HEK293 (cell line): ENCODE measurements around the gene ZNF143.

Experiments
- CTCF ChIA-PET: fragments of 350-600 bp; formaldehyde crosslinking; extraction: SDS; loops from one replicate; lab custom pipeline; 2021; ENCODE audit warnings: antibody characterized with exemption; lab: Yijun Ruan, JAX
- POLR2A ChIA-PET: fragments of 300-600 bp; formaldehyde crosslinking; extraction: SDS; loops from one replicate; lab custom pipeline; 2020; ENCODE audit warnings: antibody characterized with exemption, inconsistent platforms; lab: Yijun Ruan, JAX
- H3K27ac ChIP-seq: fragments of 200-500 bp; sonication (Bioruptor generic); 2 replicates; pipeline ENCODE4 v1.5.1; 2014; ENCODE audit warnings: low read depth, low read length, control low read depth, inconsistent platforms; ENCODE audit errors: extremely low read depth
- H3K36me3 ChIP-seq, 2 experiments: fragments of 200-500 bp in 1 of 2; sonication (Bioruptor generic) in 1 of 2; 1 replicate in 1 of 2; 2 replicates in 1 of 2; pipeline ENCODE4 v1.5.1; 2014 to 2017; ENCODE audit warnings: inconsistent platforms in 2 of 2, low read length in 2 of 2; ENCODE audit not compliant: control insufficient read depth in 2 of 2, insufficient read depth in 1 of 2
- H3K4me1 ChIP-seq: fragments of 200-500 bp; sonication (Bioruptor generic); 2 replicates; pipeline ENCODE4 v1.5.1; 2014; ENCODE audit warnings: mild to moderate bottlenecking, low read length, inconsistent platforms; ENCODE audit not compliant: control insufficient read depth, insufficient read depth
- H3K4me3 ChIP-seq: 2 replicates; pipeline ENCODE4 v1.5.1; 2011; ENCODE audit warnings: low read depth, mild to moderate bottlenecking, control low read depth, low read length, moderate library complexity
- H3K9me3 ChIP-seq: fragments of 200-500 bp; sonication (Bioruptor generic); 2 replicates; pipeline ENCODE4 v1.5.1; 2014; ENCODE audit warnings: low read depth, low read length, inconsistent platforms; ENCODE audit not compliant: control insufficient read depth, insufficient read depth
- ATF2 ChIP-seq: fragments of 450-650 bp; formaldehyde crosslinking; IDR thresholded peaks from 2 replicates; pipeline ENCODE4 v1.5.1; 2016; ENCODE audit warnings: missing biosample characterization, missing genetic modification characterization, low read depth
- OSR2 ChIP-seq: fragments of 450-650 bp; formaldehyde crosslinking; IDR thresholded peaks from 2 replicates; pipeline ENCODE4 v1.5.1; 2016; ENCODE audit warnings: missing biosample characterization, missing genetic modification characterization
- TRIM28 ChIP-seq: IDR thresholded peaks from 2 replicates; pipeline ENCODE4 v1.6.1; 2011; ENCODE audit warnings: low read length, control low read depth, borderline replicate concordance
- ZBTB7A ChIP-seq: fragments of 450-650 bp; formaldehyde crosslinking; IDR thresholded peaks from 2 replicates; pipeline ENCODE4 v1.5.1; 2016; ENCODE audit warnings: low read depth, missing biosample characterization, missing genetic modification characterization
- ZEB2 ChIP-seq: fragments of 450-650 bp; formaldehyde crosslinking; IDR thresholded peaks from 2 replicates; pipeline ENCODE4 v1.5.1; 2016; ENCODE audit warnings: missing biosample characterization, missing genetic modification characterization
- ZFP3 ChIP-seq: fragments of 450-650 bp; formaldehyde crosslinking; IDR thresholded peaks from 2 replicates; pipeline ENCODE4 v1.5.1; 2016; ENCODE audit warnings: low read depth, missing biosample characterization, missing genetic modification characterization
- ZFP69B ChIP-seq: fragments of 450-650 bp; formaldehyde crosslinking; IDR thresholded peaks from 2 replicates; pipeline ENCODE4 v1.5.1; 2016; ENCODE audit warnings: missing biosample characterization, missing genetic modification characterization
- ZNF133 ChIP-seq: fragments of 450-650 bp; formaldehyde crosslinking; IDR thresholded peaks from 2 replicates; pipeline ENCODE4 v1.5.1; 2016; ENCODE audit warnings: missing biosample characterization, missing genetic modification characterization
- ZNF19 ChIP-seq: fragments of 450-650 bp; formaldehyde crosslinking; IDR thresholded peaks from 2 replicates; pipeline ENCODE4; 2016; ENCODE audit warnings: missing biosample characterization, missing genetic modification characterization, low read depth
- ZNF23 ChIP-seq: fragments of 450-650 bp; formaldehyde crosslinking; IDR thresholded peaks from 2 replicates; pipeline ENCODE4 v1.5.1; 2016; ENCODE audit warnings: missing biosample characterization, missing genetic modification characterization, borderline replicate concordance
- ZNF391 ChIP-seq: fragments of 450-650 bp; formaldehyde crosslinking; IDR thresholded peaks from 2 replicates; pipeline ENCODE4 v1.5.1; 2016; ENCODE audit warnings: low read depth, missing biosample characterization, missing genetic modification characterization, borderline replicate concordance
- ZNF423 ChIP-seq: fragments of 450-650 bp; formaldehyde crosslinking; IDR thresholded peaks from 2 replicates; pipeline ENCODE4 v1.5.1; 2016; ENCODE audit warnings: missing biosample characterization, missing genetic modification characterization
- ZNF521 ChIP-seq: fragments of 450-650 bp; formaldehyde crosslinking; IDR thresholded peaks from 2 replicates; pipeline ENCODE4 v1.5.1; 2017; ENCODE audit warnings: missing biosample characterization, mild to moderate bottlenecking, missing genetic modification characterization
- ZNF530 ChIP-seq: fragments of 450-650 bp; formaldehyde crosslinking; IDR thresholded peaks from 2 replicates; pipeline ENCODE4 v1.5.1; 2016; ENCODE audit warnings: low read depth, missing biosample characterization, missing genetic modification characterization
- ZNF544 ChIP-seq: fragments of 450-650 bp; formaldehyde crosslinking; IDR thresholded peaks from 2 replicates; pipeline ENCODE4 v1.5.0; 2017; ENCODE audit warnings: missing biosample characterization, missing genetic modification characterization
- ZNF624 ChIP-seq: fragments of 450-650 bp; formaldehyde crosslinking; IDR thresholded peaks from 2 replicates; pipeline ENCODE4 v1.5.1; 2017; ENCODE audit warnings: missing biosample characterization, missing genetic modification characterization
- ZNF654 ChIP-seq: fragments of 450-650 bp; formaldehyde crosslinking; IDR thresholded peaks from 2 replicates; pipeline ENCODE4 v1.5.1; 2016; ENCODE audit warnings: low read depth, missing biosample characterization, missing genetic modification characterization
- ZNF707 ChIP-seq: fragments of 450-650 bp; formaldehyde crosslinking; IDR thresholded peaks from 2 replicates; pipeline ENCODE4 v1.5.1; 2016; ENCODE audit warnings: missing biosample characterization, missing genetic modification characterization
- ZNF792 ChIP-seq: fragments of 450-650 bp; formaldehyde crosslinking; IDR thresholded peaks from 2 replicates; pipeline ENCODE4 v1.5.1; 2016; ENCODE audit warnings: missing biosample characterization, missing genetic modification characterization
- ZNF843 ChIP-seq: fragments of 450-650 bp; formaldehyde crosslinking; IDR thresholded peaks from 2 replicates; pipeline ENCODE4 v1.5.1; 2016; ENCODE audit warnings: missing biosample characterization, missing genetic modification characterization
- TF ChIP-seq, protein P1 (sequence below): fragments of 450-650 bp; formaldehyde crosslinking; IDR thresholded peaks from 2 replicates; pipeline ENCODE4 v1.5.1; 2017; ENCODE audit warnings: missing biosample characterization, missing genetic modification characterization
- TF ChIP-seq, protein P2 (sequence below): fragments of 450-650 bp; formaldehyde crosslinking; IDR thresholded peaks from 2 replicates; pipeline ENCODE4 v1.5.1; 2016; ENCODE audit warnings: missing biosample characterization, missing genetic modification characterization
- TF ChIP-seq, protein P3 (sequence below): fragments of 450-650 bp; formaldehyde crosslinking; IDR thresholded peaks from 2 replicates; pipeline ENCODE4 v1.5.1; 2016; ENCODE audit warnings: missing biosample characterization, missing genetic modification characterization
- TF ChIP-seq, protein P4 (sequence below): IDR thresholded peaks from 2 replicates; pipeline ENCODE4 v1.6.1; 2011; ENCODE audit warnings: mild to moderate bottlenecking, low read depth, low read length, borderline replicate concordance

Gene ZNF143

DNA sequence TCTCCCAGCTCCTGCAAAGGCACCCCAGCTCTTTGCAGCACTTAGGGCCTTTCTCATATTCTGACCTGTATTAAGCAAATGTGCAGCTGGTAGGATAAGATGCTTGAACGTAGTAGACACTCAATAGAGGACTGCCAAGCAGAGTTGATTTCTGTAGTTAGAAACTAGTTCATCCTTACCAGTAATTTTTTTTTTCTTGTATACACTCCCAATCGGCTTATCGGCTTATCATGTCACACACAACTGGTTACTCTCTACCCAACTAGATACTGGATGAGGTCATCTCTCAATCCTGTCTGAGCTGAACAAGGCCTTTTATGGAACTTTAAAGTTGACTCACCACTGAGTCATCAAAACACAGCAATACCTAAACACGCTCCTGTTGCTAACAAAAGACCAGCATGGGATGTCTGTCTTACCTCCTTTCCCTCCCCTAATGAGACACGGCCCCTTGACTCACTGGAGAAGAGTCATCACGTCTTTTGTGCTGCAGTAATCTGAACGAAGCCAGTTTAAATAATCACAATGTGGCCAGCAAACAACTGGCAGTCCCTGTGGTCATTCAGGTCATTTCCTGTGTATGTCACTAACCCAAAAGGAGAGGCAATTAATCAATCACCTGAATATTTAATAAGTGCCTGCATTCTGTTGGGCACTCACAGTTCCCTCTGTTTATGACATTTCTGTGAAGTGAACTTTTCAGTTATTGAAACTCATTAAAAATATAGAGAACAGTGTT lies 105.2 kb downstream of the ZNF143 start (continued):
- TF ChIP-seq, protein P1, sequence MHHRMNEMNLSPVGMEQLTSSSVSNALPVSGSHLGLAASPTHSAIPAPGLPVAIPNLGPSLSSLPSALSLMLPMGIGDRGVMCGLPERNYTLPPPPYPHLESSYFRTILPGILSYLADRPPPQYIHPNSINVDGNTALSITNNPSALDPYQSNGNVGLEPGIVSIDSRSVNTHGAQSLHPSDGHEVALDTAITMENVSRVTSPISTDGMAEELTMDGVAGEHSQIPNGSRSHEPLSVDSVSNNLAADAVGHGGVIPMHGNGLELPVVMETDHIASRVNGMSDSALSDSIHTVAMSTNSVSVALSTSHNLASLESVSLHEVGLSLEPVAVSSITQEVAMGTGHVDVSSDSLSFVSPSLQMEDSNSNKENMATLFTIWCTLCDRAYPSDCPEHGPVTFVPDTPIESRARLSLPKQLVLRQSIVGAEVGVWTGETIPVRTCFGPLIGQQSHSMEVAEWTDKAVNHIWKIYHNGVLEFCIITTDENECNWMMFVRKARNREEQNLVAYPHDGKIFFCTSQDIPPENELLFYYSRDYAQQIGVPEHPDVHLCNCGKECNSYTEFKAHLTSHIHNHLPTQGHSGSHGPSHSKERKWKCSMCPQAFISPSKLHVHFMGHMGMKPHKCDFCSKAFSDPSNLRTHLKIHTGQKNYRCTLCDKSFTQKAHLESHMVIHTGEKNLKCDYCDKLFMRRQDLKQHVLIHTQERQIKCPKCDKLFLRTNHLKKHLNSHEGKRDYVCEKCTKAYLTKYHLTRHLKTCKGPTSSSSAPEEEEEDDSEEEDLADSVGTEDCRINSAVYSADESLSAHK (tag by site-specific recombination), result peak; percentile 69
- TF ChIP-seq ZNF792 (tag by site-specific recombination) (peak; percentile 77; the same call in 1 of the 2 replicates), ZNF391 (tag by site-specific recombination) (peak; percentile 84; the same call in 1 of the 2 replicates)
- TF ChIP-seq, protein P2, sequence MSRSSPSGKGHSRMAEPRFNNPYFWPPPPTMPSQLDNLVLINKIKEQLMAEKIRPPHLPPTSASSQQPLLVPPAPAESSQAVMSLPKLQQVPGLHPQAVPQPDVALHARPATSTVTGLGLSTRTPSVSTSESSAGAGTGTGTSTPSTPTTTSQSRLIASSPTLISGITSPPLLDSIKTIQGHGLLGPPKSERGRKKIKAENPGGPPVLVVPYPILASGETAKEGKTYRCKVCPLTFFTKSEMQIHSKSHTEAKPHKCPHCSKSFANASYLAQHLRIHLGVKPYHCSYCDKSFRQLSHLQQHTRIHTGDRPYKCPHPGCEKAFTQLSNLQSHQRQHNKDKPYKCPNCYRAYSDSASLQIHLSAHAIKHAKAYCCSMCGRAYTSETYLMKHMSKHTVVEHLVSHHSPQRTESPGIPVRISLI (tag by site-specific recombination), result peak; percentile 91
- TF ChIP-seq, all 188 proteins: peak for 74

- H3K9me3 ChIP-seq, result no peaks in the 10 kb centered on the region
- peak overlapping the region; percentile 66 for H3K27ac ChIP-seq
- TF ChIP-seq ZFP3 (tag by site-specific recombination) (no peak), ZNF544 (tag by site-specific recombination) (no peak), ZNF23 (tag by site-specific recombination) (no peak), ZNF530 (tag by site-specific recombination) (no peak), ZFP69B (tag by site-specific recombination) (no peak), OSR2 (no peak), ZEB2 (tag by site-specific recombination) (no peak), ZNF654 (tag by site-specific recombination) (no peak), TRIM28 (no peak), ZNF843 (tag by site-specific recombination) (no peak), ZNF19 (tag by site-specific recombination) (no peak), ATF2 (tag by site-specific recombination) (no peak), ZBTB7A (tag by site-specific recombination) (no peak)
- TF ChIP-seq, all 188 proteins: peak for 0
- ChIA-PET POLR2A (interaction anchor here (0.7 to 1.9 kb wide), 4 partner anchors 10 to 734 kb away, joined by 3 to 14 read pairs (median 7); partner anchors contain the start of gene ZNF143), CTCF (interaction anchor here (1.0 to 2.1 kb wide), 3 partner anchors 28 to 61 kb away, joined by 3 to 9 read pairs (median 3); no protein-coding TSS in a partner anchor)
- no peak overlapping the region for H3K4me3 ChIP-seq
- H3K36me3 ChIP-seq, result no peaks in the 10 kb centered on the region
- peaks cover 6% of the 10 kb centered on the region; the same call in 1 of the 2 replicates for H3K4me1 ChIP-seq
Observed at GRCh38 chr11:9566561-9567063, 105.8 kb downstream of the ZNF143 start.

DNA sequence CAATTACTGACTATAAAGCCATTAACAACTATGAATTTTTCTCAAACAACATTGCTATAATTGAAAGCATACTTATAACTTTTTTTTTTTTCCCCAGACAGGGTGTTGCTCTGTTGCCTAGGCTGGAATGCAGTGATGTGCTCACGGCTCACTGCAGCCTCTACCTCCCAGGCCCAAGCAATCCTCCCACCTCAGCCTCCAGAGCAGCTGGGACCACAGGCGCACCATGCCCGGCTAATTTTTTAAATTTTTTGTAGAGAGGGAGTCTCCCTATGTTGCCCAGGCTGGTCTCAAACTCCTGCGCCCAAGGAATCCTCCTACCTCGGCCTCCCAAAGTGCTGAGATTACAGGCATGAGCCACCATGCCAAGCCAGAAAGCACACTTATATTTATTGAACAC lies 106.6 kb downstream of the ZNF143 start:
- ChIA-PET POLR2A (interaction anchor here (1.7 to 2.1 kb wide), 2 partner anchors 106 to 107 kb away, joined by 7 to 10 read pairs; partner anchors contain the start of gene ZNF143), CTCF (interaction anchor here (0.7 to 2.1 kb wide), 4 partner anchors 29 to 62 kb away, joined by 3 to 9 read pairs (median 4); no protein-coding TSS in a partner anchor)
- Histone ChIP-seq H3K4me3 (no peak overlapping the region), H3K4me1 (peaks cover 6% of the 10 kb centered on the region; the same call in 1 of the 2 replicates), H3K9me3 (no peaks in the 10 kb centered on the region), H3K36me3 (no peaks in the 10 kb centered on the region), H3K27ac (no peak overlapping the region)
- TF ChIP-seq, protein P3, sequence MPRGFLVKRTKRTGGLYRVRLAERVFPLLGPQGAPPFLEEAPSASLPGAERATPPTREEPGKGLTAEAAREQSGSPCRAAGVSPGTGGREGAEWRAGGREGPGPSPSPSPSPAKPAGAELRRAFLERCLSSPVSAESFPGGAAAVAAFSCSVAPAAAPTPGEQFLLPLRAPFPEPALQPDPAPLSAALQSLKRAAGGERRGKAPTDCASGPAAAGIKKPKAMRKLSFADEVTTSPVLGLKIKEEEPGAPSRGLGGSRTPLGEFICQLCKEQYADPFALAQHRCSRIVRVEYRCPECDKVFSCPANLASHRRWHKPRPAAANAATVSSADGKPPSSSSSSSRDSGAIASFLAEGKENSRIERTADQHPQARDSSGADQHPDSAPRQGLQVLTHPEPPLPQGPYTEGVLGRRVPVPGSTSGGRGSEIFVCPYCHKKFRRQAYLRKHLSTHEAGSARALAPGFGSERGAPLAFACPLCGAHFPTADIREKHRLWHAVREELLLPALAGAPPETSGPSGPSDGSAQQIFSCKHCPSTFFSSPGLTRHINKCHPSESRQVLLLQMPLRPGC (tag by site-specific recombination), result no peak
- TF ChIP-seq ZNF133 (no peak), ZNF423 (no peak), ZNF521 (tag by site-specific recombination) (no peak), ZNF707 (tag by site-specific recombination) (no peak), ZNF624 (no peak)
- TF ChIP-seq, protein P4, sequence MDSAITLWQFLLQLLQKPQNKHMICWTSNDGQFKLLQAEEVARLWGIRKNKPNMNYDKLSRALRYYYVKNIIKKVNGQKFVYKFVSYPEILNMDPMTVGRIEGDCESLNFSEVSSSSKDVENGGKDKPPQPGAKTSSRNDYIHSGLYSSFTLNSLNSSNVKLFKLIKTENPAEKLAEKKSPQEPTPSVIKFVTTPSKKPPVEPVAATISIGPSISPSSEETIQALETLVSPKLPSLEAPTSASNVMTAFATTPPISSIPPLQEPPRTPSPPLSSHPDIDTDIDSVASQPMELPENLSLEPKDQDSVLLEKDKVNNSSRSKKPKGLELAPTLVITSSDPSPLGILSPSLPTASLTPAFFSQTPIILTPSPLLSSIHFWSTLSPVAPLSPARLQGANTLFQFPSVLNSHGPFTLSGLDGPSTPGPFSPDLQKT, result no peak
